Measurements from ENCODE around the gene NRXN2. TPM values are rescaled to one million over a fixed set of nuclear protein-coding genes. Genes with fewer than 3 reads are reported as not detected.
A peak's percentile ranks its signal among the peaks of the same experiment; 100 is the strongest.

Gene NRXN2
- total RNA-seq, 1 donor from 2014 or later: 2.2 TPM

- peak; percentile 79 for DNase-seq (ENCODE audit: low spot score)
- Histone ChIP-seq H3K4me2 (no peak overlapping the region), H3K9ac (no peak overlapping the region), H3K4me1 (peaks cover 19% of the 10 kb centered on the region), H2AFZ (replicated peaks) (no peak overlapping the region), H3K79me2 (ENCODE audit: low read depth) (no peaks in the 10 kb centered on the region), H3K4me3 (no peak overlapping the region), H3K27me3 (peaks cover 18% of the 10 kb centered on the region), H3K9me3 (ENCODE audit: low read depth) (no peaks in the 10 kb centered on the region), H3K36me3 (no peaks in the 10 kb centered on the region), H3F3A (ENCODE audit: low read depth) (peaks cover 21% of the 10 kb centered on the region), H3K27ac (no peak overlapping the region), H4K20me1 (ENCODE audit: low read depth) (no peaks in the 10 kb centered on the region)
- no peaks in the 10 kb centered on the region for H3K9me3 Mint-ChIP-seq
- H3K4me1 Mint-ChIP-seq: peaks cover 22% of the 10 kb centered on the region
- H3K27ac Mint-ChIP-seq: no peak overlapping the region
- H3K4me3 Mint-ChIP-seq: no peak overlapping the region
- H3K27me3 Mint-ChIP-seq (ENCODE audit: insufficient read depth, low read depth): peaks cover 9% of the 10 kb centered on the region
- H3K36me3 Mint-ChIP-seq: peaks cover 20% of the 10 kb centered on the region
- TF ChIP-seq CTCF (IDR thresholded peaks at IDR 0.05): peak; percentile 50
- TF ChIP-seq EZH2 (IDR thresholded peaks at IDR 0.05): no peak
These were observed 93.0 kb downstream of the NRXN2 start for GRCh38 chr11:64629796-64630562.

DNA sequence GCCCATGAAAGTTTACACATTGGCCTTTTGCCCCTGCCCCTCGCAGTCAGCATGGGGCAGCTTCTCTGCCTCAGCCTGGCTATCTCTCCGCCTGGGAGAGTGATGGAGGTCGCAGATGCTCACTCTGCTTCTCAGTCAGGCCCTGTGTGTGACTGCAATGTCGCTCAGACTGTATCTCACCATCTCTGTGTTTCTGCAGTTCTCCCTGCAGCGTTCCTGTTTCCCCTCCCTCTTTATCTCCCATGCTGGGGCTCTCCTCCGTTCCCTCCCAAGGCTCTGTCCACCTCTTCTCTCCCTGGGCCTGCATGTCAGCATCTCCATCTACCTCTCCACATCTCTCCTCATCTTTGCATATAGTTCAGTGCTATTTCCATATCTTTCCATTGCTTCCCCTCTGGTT is 93.9 kb downstream of the NRXN2 start:
- Histone ChIP-seq H3K9ac (no peak overlapping the region), H3F3A (ENCODE audit: low read depth) (peaks cover 21% of the 10 kb centered on the region), H2AFZ (replicated peaks) (no peak overlapping the region), H3K36me3 (no peaks in the 10 kb centered on the region), H3K4me2 (no peak overlapping the region), H3K27ac (no peak overlapping the region), H3K4me1 (peaks cover 19% of the 10 kb centered on the region), H3K4me3 (no peak overlapping the region), H4K20me1 (ENCODE audit: low read depth) (no peaks in the 10 kb centered on the region), H3K79me2 (ENCODE audit: low read depth) (no peaks in the 10 kb centered on the region), H3K9me3 (ENCODE audit: low read depth) (no peaks in the 10 kb centered on the region), H3K27me3 (peaks cover 18% of the 10 kb centered on the region)
- Mint-ChIP-seq H3K27ac (no peak overlapping the region), H3K4me3 (no peak overlapping the region), H3K4me1 (peaks cover 22% of the 10 kb centered on the region), H3K36me3 (peaks cover 20% of the 10 kb centered on the region), H3K27me3 (ENCODE audit: insufficient read depth, low read depth) (peaks cover 9% of the 10 kb centered on the region), H3K9me3 (no peaks in the 10 kb centered on the region)
- TF ChIP-seq EZH2phosphoT487 (IDR thresholded peaks at IDR 0.05) (no peak), CTCF (IDR thresholded peaks at IDR 0.05) (no peak), EZH2 (IDR thresholded peaks at IDR 0.05) (no peak)
- no peak for DNase-seq (ENCODE audit: low spot score)

GRCh38 chr11:64628596-64628995 is 94.4 kb downstream of the NRXN2 start:
- H3K27me3 Mint-ChIP-seq (ENCODE audit: insufficient read depth, low read depth): peaks cover 9% of the 10 kb centered on the region
- no peak for DNase-seq (ENCODE audit: low spot score)
- Histone ChIP-seq H3K4me1 (peaks cover 19% of the 10 kb centered on the region), H4K20me1 (ENCODE audit: low read depth) (no peaks in the 10 kb centered on the region), H3K4me3 (no peak overlapping the region), H3K79me2 (ENCODE audit: low read depth) (no peaks in the 10 kb centered on the region), H3K9ac (no peak overlapping the region), H3K9me3 (ENCODE audit: low read depth) (no peaks in the 10 kb centered on the region), H3K36me3 (no peaks in the 10 kb centered on the region), H3F3A (ENCODE audit: low read depth) (peaks cover 21% of the 10 kb centered on the region), H3K4me2 (no peak overlapping the region), H3K27ac (no peak overlapping the region), H3K27me3 (peaks cover 18% of the 10 kb centered on the region), H2AFZ (replicated peaks) (no peak overlapping the region)
- H3K4me1 Mint-ChIP-seq: peaks cover 22% of the 10 kb centered on the region
- H3K27ac Mint-ChIP-seq: peak overlapping the region; percentile 33
- TF ChIP-seq CTCF (IDR thresholded peaks at IDR 0.05) (no peak), EZH2 (IDR thresholded peaks at IDR 0.05) (no peak), EZH2phosphoT487 (IDR thresholded peaks at IDR 0.05) (no peak)
- H3K9me3 Mint-ChIP-seq: no peaks in the 10 kb centered on the region
- peak overlapping the region; percentile 49 for H3K4me3 Mint-ChIP-seq
- peaks cover 22% of the 10 kb centered on the region for H3K36me3 Mint-ChIP-seq
